ENCODE results near the gene CT55. TPM values are rescaled to one million over a fixed set of nuclear protein-coding genes. Genes with fewer than 3 reads are reported as not detected.

Gene CT55
- total RNA-seq, 1 experiment from 2014 or later, result not detected

- DNase-seq, result no peak
- no peak overlapping the region for H2AK5ac ChIP-seq (ENCODE audit: insufficient read length, low read length)
- H3T11ph ChIP-seq (ENCODE audit: low read length), result no peak overlapping the region
- no peak overlapping the region for H3K9ac ChIP-seq (ENCODE audit: extremely low read depth, insufficient read length, low read length)
- no peaks in the 10 kb centered on the region for H4K20me1 ChIP-seq (ENCODE audit: control insufficient read depth, insufficient read depth, insufficient read length)
- no peak overlapping the region for H3K27ac Mint-ChIP-seq
- no peak overlapping the region for H2BK5ac ChIP-seq (ENCODE audit: insufficient read length, low read length)
- no peak for TF ChIP-seq CTCF (conservative IDR thresholded peaks at IDR 0.05)
- no peak overlapping the region for H3K14ac ChIP-seq (ENCODE audit: insufficient read depth, low read length)
- H3K4me3 Mint-ChIP-seq, result no peak overlapping the region
- H2BK15ac ChIP-seq (ENCODE audit: low read depth, low read length), result no peak overlapping the region
- no peak overlapping the region for H4K8ac ChIP-seq (replicated peaks; ENCODE audit: insufficient read length, low read depth, low read length)
- H3K18ac ChIP-seq (ENCODE audit: insufficient read length, low read depth, low read length), result no peak overlapping the region
- H2BK12ac ChIP-seq (ENCODE audit: insufficient read length, low read depth, low read length), result no peak overlapping the region
- no peaks in the 10 kb centered on the region for H3K79me2 ChIP-seq (ENCODE audit: insufficient read depth, low read length)
- H3K23me2 ChIP-seq (ENCODE audit: insufficient read length, low read depth, low read length, poor library complexity, severe bottlenecking), result no peaks in the 10 kb centered on the region
- H3K27me3 ChIP-seq (ENCODE audit: insufficient read depth, low read length), result no peaks in the 10 kb centered on the region
- H3K27me3 Mint-ChIP-seq (ENCODE audit: low read depth), result no peaks in the 10 kb centered on the region
- no peaks in the 10 kb centered on the region for H3K4me1 Mint-ChIP-seq
- no peak overlapping the region for H2AFZ ChIP-seq (ENCODE audit: low read length)
- no CpG with 5 or more reads among the region's 6 CpGs for WGBS (ENCODE audit: extremely low coverage, insufficient read length, low lambda C conversion rate)
- H4K91ac ChIP-seq (ENCODE audit: insufficient read length, low read depth, low read length), result no peak overlapping the region
- no peak overlapping the region for H3K23ac ChIP-seq (ENCODE audit: insufficient read length, low read depth, low read length)
- no peak overlapping the region for H3K4me2 ChIP-seq (ENCODE audit: insufficient read depth, insufficient read length, low read length)
- peaks cover 24% of the 10 kb centered on the region for H3K9me3 ChIP-seq (ENCODE audit: control insufficient read depth, low read depth, low read length)
- no peaks in the 10 kb centered on the region for H3K79me1 ChIP-seq (ENCODE audit: insufficient read depth, low read depth, low read length, poor library complexity, severe bottlenecking)
- H3K9me3 Mint-ChIP-seq, result peaks cover 57 to 80% of the 10 kb centered on the region in 2 experiments
- no peak overlapping the region for H3K27ac ChIP-seq (ENCODE audit: insufficient read length, low read depth, low read length)
- no peak overlapping the region for H3K4ac ChIP-seq (ENCODE audit: low read depth, low read length)
- no peak overlapping the region for H4K5ac ChIP-seq (ENCODE audit: insufficient read length, low read depth, low read length)
- H2BK20ac ChIP-seq (ENCODE audit: low read depth, low read length, poor library complexity, severe bottlenecking), result no peak overlapping the region
- no peaks in the 10 kb centered on the region for H3K4me1 ChIP-seq (ENCODE audit: insufficient read depth, low read length)
- no peak overlapping the region for H2BK120ac ChIP-seq (ENCODE audit: low read depth, low read length, poor library complexity, severe bottlenecking)
- no peak overlapping the region for H3K56ac ChIP-seq (ENCODE audit: insufficient read length, low read depth, low read length)
- H3K36me3 Mint-ChIP-seq (ENCODE audit: insufficient read depth in 1 of 3, low read depth in 3 of 3), result no peaks in the 10 kb centered on the region; a peak in 1 of 7 replicates
These were observed 22.5 kb upstream of the CT55 start for GRCh38 chrX:135193740-135194139.
